Measurements from ENCODE around the gene ABAT.
"Not testable (repeated sequence)": the region's sequence is repeated elsewhere in the genome, so short reads cannot be mapped to it uniquely, and the experiment has no call there.

Gene ABAT

GRCh38 chr16:8798535-8799157, 124.2 kb downstream of the ABAT start:
- Histone ChIP-seq H3K9me3 (ENCODE audit: low read length) (no peaks in the 10 kb centered on the region), H3K36me3 (ENCODE audit: insufficient read depth, low read length) (peaks cover 17% of the 10 kb centered on the region), H3K27ac (ENCODE audit: low read depth, low read length) (no peak overlapping the region), H3K9ac (ENCODE audit: low read length) (peak overlapping the region; percentile 44), H3K4me3 (ENCODE audit: low read depth in 1 of 2, low read length in 2 of 2) (peak overlapping the region; percentile 84 to 98), H3K27me3 (ENCODE audit: control insufficient read depth in 1 of 2, insufficient read depth in 2 of 2, low read length in 2 of 2) (no peaks in the 10 kb centered on the region), H3K4me1 (ENCODE audit: insufficient read depth, low read length) (peaks cover 21% of the 10 kb centered on the region)

DNA sequence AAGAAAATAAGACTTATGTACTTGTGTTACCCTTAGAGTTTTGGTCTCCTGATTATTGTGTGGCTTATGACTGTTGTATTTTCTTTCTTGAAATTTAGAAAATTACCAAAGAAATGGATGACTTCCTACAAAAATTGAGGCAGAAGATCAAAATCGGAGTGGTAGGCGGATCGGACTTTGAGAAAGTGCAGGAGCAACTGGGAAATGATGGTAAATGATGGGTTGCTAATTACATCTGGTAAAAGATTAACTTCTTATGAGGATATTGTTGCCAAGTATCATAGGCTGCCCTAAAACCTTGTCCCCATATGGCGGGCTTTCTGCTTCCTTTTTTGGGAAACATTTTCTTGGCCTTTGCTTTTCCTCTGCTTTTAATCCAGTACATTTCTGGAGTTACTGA, 127.3 kb downstream of the ABAT start:
- Histone ChIP-seq H3K4me3 (ENCODE audit: low read depth in 1 of 2, low read length in 2 of 2) (no peak overlapping the region), H3K36me3 (ENCODE audit: insufficient read depth, low read length) (peaks cover 28% of the 10 kb centered on the region), H3K4me1 (ENCODE audit: insufficient read depth, low read length) (peaks cover 15% of the 10 kb centered on the region), H3K9me3 (ENCODE audit: low read length) (no peaks in the 10 kb centered on the region), H3K9ac (ENCODE audit: low read length) (no peak overlapping the region), H3K27me3 (ENCODE audit: control insufficient read depth in 1 of 2, insufficient read depth in 2 of 2, low read length in 2 of 2) (no peaks in the 10 kb centered on the region), H3K27ac (ENCODE audit: low read depth, low read length) (no peak overlapping the region)

- H3K36me3 ChIP-seq (ENCODE audit: insufficient read depth, low read length), result peaks cover 46% of the 10 kb centered on the region
- H3K9me3 ChIP-seq (ENCODE audit: low read length); H3K4me3 ChIP-seq (ENCODE audit: low read depth in 1 of 2, low read length in 2 of 2); H3K9ac ChIP-seq (ENCODE audit: low read length); H3K4me1 ChIP-seq (ENCODE audit: insufficient read depth, low read length); H3K27ac ChIP-seq (ENCODE audit: low read depth, low read length); H3K27me3 ChIP-seq (ENCODE audit: control insufficient read depth in 1 of 2, insufficient read depth in 2 of 2, low read length in 2 of 2): not testable (repeated sequence)
Measured at GRCh38 chr16:8803733-8804132, 129.3 kb downstream of the ABAT start.

DNA sequence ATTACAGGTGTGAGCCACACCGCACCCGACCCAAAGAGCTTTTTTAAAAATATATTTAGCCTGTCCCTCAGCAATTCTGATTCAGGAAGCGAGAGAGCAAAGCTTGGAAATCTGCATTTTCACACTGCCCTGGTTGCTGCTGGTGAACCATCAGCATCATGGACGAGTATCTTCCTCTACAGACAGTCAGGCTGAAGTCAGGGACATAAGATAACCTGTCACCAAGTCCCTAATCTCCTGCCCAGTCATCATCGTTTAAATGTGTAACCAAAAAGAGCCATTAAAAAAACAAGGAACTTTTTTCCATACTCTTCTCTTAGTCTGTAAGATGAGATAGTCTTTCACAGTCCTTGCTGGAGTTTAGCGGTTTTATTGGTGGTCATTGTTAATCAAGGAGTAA, 129.9 kb downstream of the ABAT start:
- no peaks in the 10 kb centered on the region for H3K9me3 ChIP-seq (ENCODE audit: low read length)
- peaks cover under 1% of the 10 kb centered on the region for H3K4me1 ChIP-seq (ENCODE audit: insufficient read depth, low read length)
- no peak overlapping the region for H3K4me3 ChIP-seq (ENCODE audit: low read depth in 1 of 2, low read length in 2 of 2)
- no peaks in the 10 kb centered on the region for H3K27me3 ChIP-seq (ENCODE audit: control insufficient read depth in 1 of 2, insufficient read depth in 2 of 2, low read length in 2 of 2)
- H3K9ac ChIP-seq (ENCODE audit: low read length), result no peak overlapping the region
- peaks cover 52% of the 10 kb centered on the region for H3K36me3 ChIP-seq (ENCODE audit: insufficient read depth, low read length)
- no peak overlapping the region for H3K27ac ChIP-seq (ENCODE audit: low read depth, low read length)

GRCh38 chr16:8806272-8806983, 132.0 kb downstream of the ABAT start:
- Histone ChIP-seq H3K27ac (ENCODE audit: low read depth, low read length) (no peak overlapping the region), H3K36me3 (ENCODE audit: insufficient read depth, low read length) (peaks cover 68% of the 10 kb centered on the region), H3K27me3 (ENCODE audit: control insufficient read depth in 1 of 2, insufficient read depth in 2 of 2, low read length in 2 of 2) (no peaks in the 10 kb centered on the region), H3K4me3 (ENCODE audit: low read depth in 1 of 2, low read length in 2 of 2) (no peak overlapping the region), H3K9ac (ENCODE audit: low read length) (no peak overlapping the region), H3K9me3 (ENCODE audit: low read length) (no peaks in the 10 kb centered on the region), H3K4me1 (ENCODE audit: insufficient read depth, low read length) (no peaks in the 10 kb centered on the region)

GRCh38 chr16:8807189-8807588, 132.8 kb downstream of the ABAT start:
- Histone ChIP-seq H3K27me3 (ENCODE audit: control insufficient read depth in 1 of 2, insufficient read depth in 2 of 2, low read length in 2 of 2) (no peaks in the 10 kb centered on the region), H3K9me3 (ENCODE audit: low read length) (no peaks in the 10 kb centered on the region), H3K27ac (ENCODE audit: low read depth, low read length) (no peak overlapping the region), H3K9ac (ENCODE audit: low read length) (no peak overlapping the region), H3K4me1 (ENCODE audit: insufficient read depth, low read length) (no peaks in the 10 kb centered on the region), H3K36me3 (ENCODE audit: insufficient read depth, low read length) (peaks cover 70% of the 10 kb centered on the region), H3K4me3 (ENCODE audit: low read depth in 1 of 2, low read length in 2 of 2) (no peak overlapping the region)

DNA sequence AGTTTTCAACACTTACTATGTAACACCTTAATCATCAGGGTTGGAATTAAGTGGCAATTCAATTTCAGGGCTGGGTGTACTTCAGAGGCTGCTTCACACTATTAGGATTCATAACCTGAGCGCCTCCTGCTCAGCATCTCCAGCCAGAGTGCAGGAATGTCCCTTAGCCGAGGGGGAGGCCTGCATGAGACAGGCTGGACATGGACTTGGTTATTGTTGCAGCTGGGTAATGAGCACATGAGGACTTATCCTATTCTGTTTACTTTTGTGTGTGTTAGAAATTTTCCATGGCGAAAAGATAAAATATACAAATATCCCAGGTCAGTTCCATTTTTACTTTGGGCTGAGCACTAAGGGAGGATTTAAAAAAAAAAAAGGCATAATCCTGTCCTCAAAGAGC, 133.6 kb downstream of the ABAT start:
- Histone ChIP-seq H3K4me3 (ENCODE audit: low read depth in 1 of 2, low read length in 2 of 2) (no peak overlapping the region), H3K9ac (ENCODE audit: low read length) (no peak overlapping the region), H3K9me3 (ENCODE audit: low read length) (no peaks in the 10 kb centered on the region), H3K4me1 (ENCODE audit: insufficient read depth, low read length) (no peaks in the 10 kb centered on the region), H3K36me3 (ENCODE audit: insufficient read depth, low read length) (peaks cover 71% of the 10 kb centered on the region), H3K27ac (ENCODE audit: low read depth, low read length) (no peak overlapping the region), H3K27me3 (ENCODE audit: control insufficient read depth in 1 of 2, insufficient read depth in 2 of 2, low read length in 2 of 2) (no peaks in the 10 kb centered on the region)

- Histone ChIP-seq H3K9me3 (ENCODE audit: low read length) (no peaks in the 10 kb centered on the region), H3K36me3 (ENCODE audit: insufficient read depth, low read length) (peaks cover 75% of the 10 kb centered on the region), H3K9ac (ENCODE audit: low read length) (no peak overlapping the region), H3K4me1 (ENCODE audit: insufficient read depth, low read length) (no peaks in the 10 kb centered on the region), H3K4me3 (ENCODE audit: low read depth in 1 of 2, low read length in 2 of 2) (no peak overlapping the region), H3K27ac (ENCODE audit: low read depth, low read length) (no peak overlapping the region), H3K27me3 (ENCODE audit: control insufficient read depth in 1 of 2, insufficient read depth in 2 of 2, low read length in 2 of 2) (no peaks in the 10 kb centered on the region)
Measured at GRCh38 chr16:8808613-8809353, 134.4 kb downstream of the ABAT start.

DNA sequence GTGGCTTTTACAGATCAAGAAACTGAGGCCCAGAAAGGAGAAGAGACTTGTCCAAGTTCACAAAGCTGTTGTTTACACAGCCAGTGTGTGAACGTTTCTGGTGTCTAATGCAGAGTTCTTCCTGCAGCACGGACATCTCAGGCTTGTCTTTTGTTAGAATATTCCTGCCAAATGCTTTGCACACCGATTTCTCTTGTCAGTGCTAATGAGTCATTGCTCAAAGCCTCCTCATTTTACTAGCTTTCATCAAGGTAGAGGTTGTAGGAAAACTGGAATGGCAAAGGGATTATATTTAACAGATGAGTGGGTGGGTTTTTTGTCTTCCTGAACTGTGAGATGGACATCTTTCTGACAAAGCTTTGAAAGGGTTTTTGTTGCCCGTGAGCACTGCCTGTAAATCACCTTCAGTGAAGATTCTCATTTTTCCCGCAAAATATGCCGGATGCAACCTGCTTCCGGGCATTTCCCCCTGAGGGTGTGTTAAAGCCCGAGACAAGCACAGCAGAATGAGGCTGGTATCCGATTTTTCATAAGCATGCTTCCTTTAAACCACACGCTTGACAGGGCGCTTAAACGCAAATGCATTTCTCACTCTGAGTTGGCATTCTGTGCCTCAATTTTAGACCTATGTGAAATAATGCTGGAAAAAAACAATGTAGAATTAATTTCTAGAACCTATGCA, 137.9 kb downstream of the ABAT start:
- no peaks in the 10 kb centered on the region for H3K4me1 ChIP-seq (ENCODE audit: insufficient read depth, low read length)
- peaks cover 79% of the 10 kb centered on the region for H3K36me3 ChIP-seq (ENCODE audit: insufficient read depth, low read length)
- H3K27ac ChIP-seq (ENCODE audit: low read depth, low read length), result no peak overlapping the region
- H3K27me3 ChIP-seq (ENCODE audit: control insufficient read depth in 1 of 2, insufficient read depth in 2 of 2, low read length in 2 of 2), result no peaks in the 10 kb centered on the region
- no peak overlapping the region for H3K4me3 ChIP-seq (ENCODE audit: low read depth in 1 of 2, low read length in 2 of 2)
- no peak overlapping the region for H3K9ac ChIP-seq (ENCODE audit: low read length)
- no peaks in the 10 kb centered on the region for H3K9me3 ChIP-seq (ENCODE audit: low read length)

DNA sequence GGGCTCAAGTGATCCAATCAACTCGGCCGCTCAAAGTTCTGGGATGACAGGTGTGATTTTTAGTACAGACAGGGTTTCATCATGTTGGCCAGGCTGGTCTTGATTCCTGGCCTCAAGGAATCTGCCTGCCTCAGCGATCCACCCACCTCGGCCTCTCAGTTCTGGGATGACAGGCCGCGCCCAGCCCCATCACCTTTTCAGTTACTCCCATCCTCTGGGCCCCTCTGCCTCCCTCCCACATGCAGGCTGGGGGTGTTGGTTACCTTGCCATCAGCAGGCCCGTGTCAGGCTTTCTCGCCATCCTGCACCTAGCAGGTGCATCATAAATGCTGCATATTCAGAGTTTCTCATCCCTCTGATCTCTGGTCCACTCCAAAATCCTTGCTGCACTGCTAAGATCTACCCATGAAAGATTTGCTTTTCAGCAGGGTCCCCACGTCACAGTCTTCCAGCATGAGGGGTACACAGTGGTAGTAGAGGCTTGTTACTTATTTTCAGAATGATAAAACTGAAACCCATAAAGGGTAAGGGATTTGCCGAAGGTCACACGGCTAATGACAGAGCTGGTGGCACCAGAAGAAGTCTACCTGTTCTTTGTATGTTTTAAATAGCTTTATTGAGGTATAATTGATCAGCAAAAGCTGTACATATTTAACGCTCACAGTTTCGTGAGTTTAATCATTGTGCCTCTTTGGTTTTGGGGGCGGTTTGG, 139.8 kb downstream of the ABAT start:
- Histone ChIP-seq H3K27ac (ENCODE audit: low read depth, low read length) (no peak overlapping the region), H3K4me3 (ENCODE audit: low read depth in 1 of 2, low read length in 2 of 2) (no peak overlapping the region), H3K9ac (ENCODE audit: low read length) (no peak overlapping the region), H3K4me1 (ENCODE audit: insufficient read depth, low read length) (no peaks in the 10 kb centered on the region), H3K9me3 (ENCODE audit: low read length) (no peaks in the 10 kb centered on the region), H3K27me3 (ENCODE audit: control insufficient read depth in 1 of 2, insufficient read depth in 2 of 2, low read length in 2 of 2) (no peaks in the 10 kb centered on the region), H3K36me3 (ENCODE audit: insufficient read depth, low read length) (peaks cover 71% of the 10 kb centered on the region)
